Vagina (tissue), 2 donors: ENCODE data around the gene FGB. TPM values are rescaled to one million over a fixed set of nuclear protein-coding genes. Genes with fewer than 3 reads are reported as not detected.

Experiments
- DNase-seq, 2 donors: peaks; one replicate each; pipeline ENCODE4 v3.0.0-alpha.2; 2017; ENCODE audit errors: extremely low spot score in 2 of 2
- H3K27ac ChIP-seq: fragments of 200-600 bp; sonication (generic); one replicate; pipeline ENCODE4 v1.5.1; 2019
- H3K27me3 ChIP-seq: fragments of 200-600 bp; sonication (generic); one replicate; pipeline ENCODE4 v1.5.1; 2019
- H3K36me3 ChIP-seq, 2 donors: fragments of 200-600 bp; sonication (generic); one replicate each; pipeline ENCODE4 v1.5.1; 2017 to 2019
- H3K4me1 ChIP-seq: fragments of 200-600 bp; sonication (generic); one replicate; pipeline ENCODE4 v1.5.1; 2019
- H3K4me3 ChIP-seq, 2 donors: fragments of 200-600 bp; sonication (generic); 1 replicate in 1 of 2; 2 replicates in 1 of 2; pipeline ENCODE4 v1.5.1; 2016 to 2019
- H3K9me3 ChIP-seq: fragments of 200-600 bp; sonication (generic); one replicate; pipeline ENCODE4 v1.5.1; 2019
- CTCF ChIP-seq, 3 experiments: fragments of 450-650 bp in 2 of 3; fragments of 200-600 bp in 1 of 3; sonication (generic) in 1 of 3; IDR thresholded peaks; one replicate each; pipeline ENCODE4 v1.5.1; 2017 to 2019; ENCODE audit warnings: antibody characterized with exemption in 3 of 3, mild to moderate bottlenecking in 2 of 3, moderate library complexity in 2 of 3
- POLR2A ChIP-seq, 2 donors: fragments of 450-650 bp; IDR thresholded peaks; one replicate each; pipeline ENCODE4 v1.6.1; 2017; ENCODE audit warnings: antibody characterized with exemption in 2 of 2, mild to moderate bottlenecking in 2 of 2, moderate library complexity in 2 of 2
- POLR2AphosphoS5 ChIP-seq, 2 donors: sonication (generic); formaldehyde crosslinking; IDR thresholded peaks; one replicate each; pipeline ENCODE4 v1.9.0; 2017; ENCODE audit warnings: antibody characterized with exemption in 2 of 2, mild to moderate bottlenecking in 2 of 2, low read depth in 1 of 2; ENCODE audit not compliant: insufficient read depth in 1 of 2
- intact Hi-C: fragments of 100-400 bp; cut with DNase I; formaldehyde crosslinking; loops from one replicate; pipeline ENCODE4 v1.15.1; 2023
- small RNA-seq: library from RNA; depleted of rRNA; stranded (forward); fragments of <200 nt; gene quantifications from one replicate; pipeline ENCODE3, GENCODE V24; 2016
- total RNA-seq: library from RNA; depleted of rRNA; stranded (reverse); fragments of >200 nt; gene quantifications from one replicate; pipeline ENCODE4 v1.2.3, GENCODE V29; 2016

FGB gene
- total RNA-seq, 1 donor from 2014 or later = not detected

- TF ChIP-seq CTCF (IDR thresholded peaks at IDR 0.05) (no peak), POLR2AphosphoS5 (IDR thresholded peaks at IDR 0.05; ENCODE audit: insufficient read depth in 1 of 2, low read depth in 1 of 2) (no peak), POLR2A (IDR thresholded peaks at IDR 0.05) (no peak)
- Histone ChIP-seq H3K9me3 (no peaks in the 10 kb centered on the region), H3K4me3 (no peak overlapping the region), H3K27ac (no peak overlapping the region), H3K36me3 (no peaks in the 10 kb centered on the region), H3K4me1 (no peaks in the 10 kb centered on the region), H3K27me3 (no peaks in the 10 kb centered on the region)
- DNase-seq = no peak
- intact Hi-C loops = no loop called here
Observed at GRCh38 chr4:154616731-154617130, 53.9 kb downstream of the FGB start.

- Histone ChIP-seq H3K4me3 (no peak overlapping the region), H3K9me3 (no peaks in the 10 kb centered on the region), H3K36me3 (no peaks in the 10 kb centered on the region), H3K4me1 (no peaks in the 10 kb centered on the region), H3K27me3 (no peaks in the 10 kb centered on the region), H3K27ac (no peak overlapping the region)
- no peak for DNase-seq
- intact Hi-C loops = no loop called here
- TF ChIP-seq CTCF (IDR thresholded peaks at IDR 0.05) = no peak
- TF ChIP-seq POLR2A (IDR thresholded peaks at IDR 0.05) = no peak
- no peak for TF ChIP-seq POLR2AphosphoS5 (IDR thresholded peaks at IDR 0.05; ENCODE audit: insufficient read depth in 1 of 2, low read depth in 1 of 2)
Observed at GRCh38 chr4:154617820-154618317, 55.1 kb downstream of the FGB start.

- no peaks in the 10 kb centered on the region for H3K27me3 ChIP-seq
- no peak for DNase-seq
- TF ChIP-seq CTCF (IDR thresholded peaks at IDR 0.05) = peak in 1 of 3 experiments; percentile 14
- no peak for TF ChIP-seq POLR2A (IDR thresholded peaks at IDR 0.05)
- H3K4me1 ChIP-seq = no peaks in the 10 kb centered on the region
- no peaks in the 10 kb centered on the region for H3K9me3 ChIP-seq
- H3K27ac ChIP-seq = no peak overlapping the region
- no peak overlapping the region for H3K4me3 ChIP-seq
- H3K36me3 ChIP-seq = no peaks in the 10 kb centered on the region
- intact Hi-C loops = no loop called here
Observed at GRCh38 chr4:154618708-154619315, 56.0 kb downstream of the FGB start.

GRCh38 chr4:154620111-154620510 is 57.3 kb downstream of the FGB start:
- TF ChIP-seq POLR2A (IDR thresholded peaks at IDR 0.05) (no peak), CTCF (IDR thresholded peaks at IDR 0.05) (no peak), POLR2AphosphoS5 (IDR thresholded peaks at IDR 0.05; ENCODE audit: insufficient read depth in 1 of 2, low read depth in 1 of 2) (no peak)
- H3K9me3 ChIP-seq = no peaks in the 10 kb centered on the region
- intact Hi-C loops = no loop called here

More at GRCh38 chr4:154620111-154620510, 57.3 kb downstream of the FGB start:
- Histone ChIP-seq H3K4me3 (no peak overlapping the region), H3K36me3 (no peaks in the 10 kb centered on the region), H3K27ac (no peak overlapping the region), H3K27me3 (no peaks in the 10 kb centered on the region), H3K4me1 (no peaks in the 10 kb centered on the region)
- no peak for DNase-seq

Small RNA genes within 50 kb of the gene (small RNA-seq; reads per million reads assigned to genes)
- gene RNU6-1285P = not detected

Other genes with a start within 250 kb of the FGB start
- gene DCHS2, start 71.2 kb upstream of the FGB start, total RNA-seq = 7.9 TPM
- gene PLRG1, start 12.6 kb upstream of the FGB start, total RNA-seq = 41.3 TPM
- not detected for gene FGA, start 27.7 kb downstream of the FGB start, total RNA-seq
- gene FGG, start 49.6 kb downstream of the FGB start, total RNA-seq = not detected
- gene LRAT, start 181.0 kb downstream of the FGB start, total RNA-seq = not detected
- not detected for gene RBM46, start 218.3 kb downstream of the FGB start, total RNA-seq